ENCODE data around the gene KERA.

Gene KERA

GRCh38 chr12:91009319-91009950, 48.4 kb downstream of the KERA start:
- no peak for DNase-seq (ENCODE audit: low read depth in 2 of 2)

- DNase-seq (ENCODE audit: low read depth in 2 of 2) = no peak
These were observed 50.1 kb downstream of the KERA start for GRCh38 chr12:91007531-91008290.

- no peak for DNase-seq (ENCODE audit: low read depth in 2 of 2)
These were observed 53.0 kb downstream of the KERA start, which contains the start of gene EPYC for GRCh38 chr12:91004872-91005271. Gene EPYC, minus strand, starts transcription at chr12:91004972. Its CDS starts 2,407 bp downstream, at chr12:91002565.

GRCh38 chr12:91003737-91004136, 54.1 kb downstream of the KERA start:
- no peak for DNase-seq (ENCODE audit: low read depth in 2 of 2)

- no peak for DNase-seq (ENCODE audit: low read depth in 2 of 2)
These were observed 56.5 kb downstream of the KERA start for GRCh38 chr12:91001306-91001705.

Data from stimulated activated CD4-positive, alpha-beta T cell treated with anti-CD3 and anti-CD28 coated beads, Interleukin-15, amount 100 ng/mL, for 48 hours (primary cell).